Activated CD4-positive, alpha-beta T cell treated with anti-CD3 and anti-CD28 coated beads, Interleukin-2, amount 50 U/mL, for 24 hours (primary cell): ENCODE results near the gene RIPK4.
"Not testable (repeated sequence)": the region's sequence is repeated elsewhere in the genome, so short reads cannot be mapped to it uniquely, and the experiment has no call there.

Source experiments
- DNase-seq, 2 donors: peaks; one replicate each; pipeline ENCODE4 v3.0.0-alpha.2; 2020; ENCODE audit warnings: low read depth in 1 of 2, low spot score in 1 of 2

Gene RIPK4

GRCh38 chr21:41740604-41741252 is 26.1 kb downstream of the RIPK4 start:
- DNase-seq, result no peak

- DNase-seq, result no peak
These were observed 26.9 kb downstream of the RIPK4 start for GRCh38 chr21:41739936-41740335.

DNA sequence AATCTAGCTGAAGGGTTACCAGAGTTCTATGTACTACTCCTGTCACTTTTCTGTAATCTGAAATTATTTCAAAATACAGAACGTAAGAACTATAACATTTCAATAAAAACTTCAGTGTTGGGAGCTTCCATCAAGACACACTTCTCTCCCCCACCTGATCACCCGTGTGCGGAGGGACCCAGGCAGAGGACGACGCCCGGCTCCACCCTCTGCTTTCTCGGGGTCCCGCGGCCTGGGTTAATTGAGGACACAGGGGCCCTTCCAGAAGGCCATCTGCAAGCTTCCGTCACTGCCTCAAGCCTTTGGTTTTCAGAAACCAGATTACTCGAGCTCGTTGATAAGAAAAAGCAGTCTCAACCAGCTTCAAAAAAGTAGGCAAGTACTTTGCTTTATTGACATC is 27.8 kb downstream of the RIPK4 start:
- no peak for DNase-seq

DNA sequence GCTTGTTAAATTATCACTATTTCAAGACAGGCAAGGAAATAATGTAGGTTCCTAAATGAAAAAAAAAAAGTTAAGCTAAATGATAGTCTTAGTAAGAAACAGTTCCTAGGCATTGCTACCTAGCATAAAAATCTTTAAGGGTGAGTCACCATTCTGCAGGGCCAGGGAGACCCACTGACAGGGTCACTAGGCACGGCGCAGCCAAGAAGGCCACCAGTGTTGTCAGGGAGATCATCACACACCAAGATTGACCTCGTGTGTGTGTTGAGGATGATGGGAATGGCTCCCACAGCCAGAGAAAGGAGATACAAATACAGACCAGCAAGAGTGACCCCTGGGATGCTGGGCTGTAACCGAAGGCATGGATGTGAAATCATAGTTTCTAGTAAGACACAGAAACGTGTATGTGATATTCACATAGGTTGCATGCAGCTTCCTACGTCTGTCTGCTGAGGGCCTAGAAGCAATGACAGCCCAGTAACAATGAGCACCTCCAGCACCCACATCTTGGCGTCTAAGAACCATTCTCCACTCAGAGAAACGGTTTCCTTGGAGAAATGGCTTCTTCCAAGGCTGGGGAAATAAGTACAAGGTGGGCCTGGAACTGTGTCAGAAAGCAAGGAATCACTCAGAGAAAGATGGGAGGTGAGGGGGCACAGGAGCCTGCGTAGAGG is 29.1 kb downstream of the RIPK4 start:
- DNase-seq, result no peak

DNA sequence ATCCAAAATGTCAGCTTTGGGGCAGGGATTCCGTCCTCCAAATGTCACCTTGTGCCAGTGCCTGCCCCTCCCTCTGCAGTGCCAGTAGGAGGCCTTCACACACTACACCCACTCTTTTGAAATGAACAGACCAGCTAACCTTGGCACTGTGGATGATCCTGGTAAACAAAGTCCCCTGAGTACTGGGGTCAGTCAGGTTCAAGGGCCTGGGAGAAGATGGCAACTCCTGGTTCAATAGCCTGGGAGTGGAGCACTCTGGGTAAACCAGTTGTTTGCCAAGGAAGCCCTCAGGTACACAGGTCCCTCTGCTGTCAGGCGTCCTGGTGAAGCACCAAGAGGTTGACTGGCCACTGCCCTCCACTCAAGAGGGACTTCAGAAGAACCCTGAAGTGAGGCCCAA is 30.4 kb downstream of the RIPK4 start:
- DNase-seq, result no peak

GRCh38 chr21:41733951-41734689 is 32.7 kb downstream of the RIPK4 start:
- no peak for DNase-seq

GRCh38 chr21:41731081-41731480 is 35.8 kb downstream of the RIPK4 start:
- DNase-seq, result no peak

- no peak for DNase-seq
These were observed 36.5 kb downstream of the RIPK4 start for GRCh38 chr21:41730367-41730765.

DNA sequence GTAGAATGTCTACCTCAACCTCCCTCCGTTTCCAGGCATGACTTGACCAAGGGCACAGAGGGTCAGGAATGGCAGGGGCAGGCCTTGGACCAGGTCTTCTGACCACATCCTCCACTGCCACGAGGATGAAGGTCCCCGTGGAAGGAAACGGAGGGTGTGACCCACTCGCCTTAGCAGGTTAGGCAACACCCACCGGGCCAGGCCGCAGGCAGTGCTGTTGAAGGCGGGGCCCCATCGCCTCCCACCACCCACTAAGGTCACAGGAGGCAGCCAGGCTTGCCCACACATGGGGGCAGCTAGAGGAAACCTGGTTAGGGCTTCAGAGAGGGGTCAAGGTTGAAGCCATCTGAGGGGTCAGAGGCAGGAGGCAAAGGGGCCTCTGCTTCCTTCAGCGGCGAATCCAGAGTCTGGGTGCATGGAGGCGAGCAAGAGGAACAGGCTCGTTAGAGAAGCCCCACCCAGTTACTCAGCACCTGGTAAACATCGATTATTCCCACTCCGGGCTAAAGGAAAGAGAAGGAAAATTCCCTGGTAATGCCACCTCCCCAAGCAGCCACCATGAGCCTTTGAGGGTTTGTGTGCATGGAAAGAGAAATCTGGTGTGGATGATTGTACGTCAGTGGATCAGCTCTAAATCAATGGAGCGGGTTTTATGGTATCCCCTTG is 37.0 kb downstream of the RIPK4 start:
- no peak for DNase-seq

- no peak for DNase-seq
These were observed 38.8 kb downstream of the RIPK4 start for GRCh38 chr21:41727784-41728763.

- no peak for DNase-seq
These were observed 39.7 kb downstream of the RIPK4 start for GRCh38 chr21:41726970-41727783.

- no peak for DNase-seq
These were observed 40.3 kb downstream of the RIPK4 start for GRCh38 chr21:41726630-41726969.

DNA sequence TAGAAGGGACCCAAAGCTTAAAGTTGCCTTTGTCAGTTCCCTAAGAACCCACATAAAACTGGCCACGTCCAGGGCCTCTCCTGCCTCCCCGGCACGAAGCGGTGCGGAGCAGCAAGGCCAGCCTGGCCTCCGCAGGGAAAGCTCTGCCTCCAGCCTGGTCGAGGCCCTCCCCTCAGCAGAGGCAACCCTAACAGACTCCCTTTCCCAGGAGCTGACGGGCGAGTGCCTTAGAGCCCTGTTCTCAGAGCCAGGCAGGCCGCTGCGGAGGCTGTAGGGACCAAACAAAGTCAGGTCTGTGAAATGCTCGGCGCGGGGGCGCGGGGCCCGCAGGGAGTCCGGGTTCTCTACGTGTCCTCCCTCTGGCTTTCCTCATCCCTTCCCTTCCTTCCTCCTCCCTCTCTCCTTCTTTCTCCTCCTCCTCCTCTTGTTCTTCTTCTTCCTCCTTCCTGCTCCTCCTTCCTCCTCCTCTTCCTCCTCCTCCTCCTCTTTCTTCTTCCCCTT is 40.7 kb downstream of the RIPK4 start:
- DNase-seq, result no peak

DNA sequence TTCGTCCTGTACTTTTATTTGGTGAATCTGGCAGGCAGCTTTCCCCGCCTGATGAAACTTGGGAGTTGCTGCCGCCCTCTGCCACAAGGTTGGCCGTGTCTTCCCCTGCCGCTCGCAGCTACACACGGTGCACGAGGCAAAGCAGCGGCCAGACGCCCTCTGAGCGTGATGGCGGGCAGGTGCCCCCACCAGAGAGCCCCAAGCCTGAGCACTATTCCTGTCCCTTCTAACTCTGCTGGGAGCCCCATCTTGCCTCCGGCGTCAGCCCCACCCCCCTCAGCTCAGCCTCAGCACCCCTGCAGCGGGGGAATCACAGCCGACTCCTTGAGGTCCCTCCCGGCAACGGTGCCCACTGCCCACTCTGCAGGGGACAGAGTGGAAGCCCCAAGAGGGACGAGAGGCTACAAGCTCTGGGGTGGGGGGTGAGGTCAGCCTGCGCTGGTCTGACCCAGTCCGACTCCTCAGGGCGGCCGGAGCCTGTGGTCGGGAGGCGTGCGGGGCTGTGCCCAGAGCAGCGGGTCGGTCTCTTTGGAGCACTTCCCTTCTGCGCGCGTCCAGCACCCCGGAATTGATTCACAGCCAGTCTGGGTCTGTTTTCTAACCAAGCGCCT is 41.3 kb downstream of the RIPK4 start:
- DNase-seq, result no peak

DNA sequence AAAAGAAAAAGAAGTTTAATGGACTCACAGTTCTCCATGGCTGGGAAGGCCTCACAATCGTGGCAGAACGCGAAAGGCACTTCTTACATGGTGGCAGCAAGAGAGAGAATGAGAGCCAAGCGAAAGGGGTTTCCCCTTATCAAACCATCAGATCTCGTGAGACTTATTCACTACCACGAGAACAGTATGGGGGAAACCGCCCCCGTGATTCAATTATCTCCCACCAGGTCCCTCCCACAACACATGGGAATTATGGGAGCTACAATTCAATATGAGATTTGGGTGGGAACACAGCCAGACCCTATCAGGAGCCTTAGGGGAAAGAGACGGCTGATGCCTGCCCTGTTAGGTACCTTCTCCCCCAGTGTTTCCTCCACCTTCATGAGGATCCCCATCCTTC is 43.0 kb downstream of the RIPK4 start:
- DNase-seq, result not testable (repeated sequence)

DNA sequence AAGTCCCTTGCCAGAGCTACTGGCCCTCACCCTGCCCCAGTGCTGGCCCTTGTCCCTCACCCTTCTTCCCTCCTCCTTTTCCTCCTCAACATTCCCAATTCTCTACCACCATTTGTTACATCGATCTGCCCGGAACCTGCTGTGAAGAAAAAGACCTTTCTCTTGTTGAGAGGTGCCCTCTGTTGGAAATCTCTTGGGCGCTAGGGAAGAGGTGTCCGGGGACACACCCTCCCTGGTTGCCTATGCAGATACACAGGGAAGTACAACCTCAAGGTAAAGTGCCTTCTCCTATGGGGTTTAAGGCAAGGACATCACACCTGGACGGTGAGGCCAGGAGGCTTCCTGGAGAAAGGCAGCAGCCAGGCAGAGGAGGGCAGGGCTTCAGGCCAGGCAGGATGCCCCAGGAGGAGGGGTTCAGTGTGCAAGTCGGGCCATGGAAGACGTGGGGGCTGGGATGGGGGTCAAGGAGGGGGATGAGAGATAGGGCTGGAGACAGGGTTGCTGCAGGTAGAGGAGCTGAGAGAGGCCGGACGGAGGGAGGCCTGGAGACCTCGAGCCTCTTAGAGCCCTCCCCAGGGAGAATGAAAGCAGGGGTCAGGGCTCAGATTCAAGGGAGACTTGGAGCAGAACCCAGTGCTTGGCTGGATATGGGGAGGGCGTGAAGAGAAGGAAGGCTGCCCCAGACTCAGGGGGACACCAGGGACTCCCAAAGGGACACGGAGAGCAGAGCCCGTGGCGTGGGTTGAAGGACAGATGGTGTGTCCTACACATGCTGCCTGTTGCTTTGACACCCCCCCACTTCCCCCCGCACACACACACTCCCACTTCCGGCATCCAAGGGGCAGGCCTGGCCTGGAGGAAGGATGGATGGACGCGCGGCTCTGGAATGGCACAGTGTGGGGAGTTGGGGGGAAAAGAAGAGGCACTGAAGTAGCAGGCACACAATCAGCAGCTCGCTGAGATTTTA is 44.5 kb downstream of the RIPK4 start:
- DNase-seq, result no peak

DNA sequence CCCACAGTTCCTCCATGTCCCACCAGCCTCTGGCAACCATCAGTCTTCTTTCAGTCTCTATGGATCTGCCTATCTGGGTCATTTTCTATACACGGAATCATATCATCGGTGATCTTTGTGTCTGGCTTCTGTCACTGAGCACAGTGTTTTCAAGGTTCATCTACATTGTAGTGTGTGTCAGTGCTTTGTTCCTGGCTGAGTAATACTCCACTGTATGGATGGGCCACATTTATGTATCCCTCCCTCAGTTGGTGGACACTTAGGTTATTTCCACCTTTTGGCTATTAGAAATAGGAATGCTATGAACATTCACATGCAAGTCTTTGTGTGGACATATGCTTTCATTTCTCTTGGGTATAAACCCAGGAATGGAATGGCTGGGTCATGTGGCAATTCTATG is 46.6 kb downstream of the RIPK4 start:
- DNase-seq, result no peak

DNA sequence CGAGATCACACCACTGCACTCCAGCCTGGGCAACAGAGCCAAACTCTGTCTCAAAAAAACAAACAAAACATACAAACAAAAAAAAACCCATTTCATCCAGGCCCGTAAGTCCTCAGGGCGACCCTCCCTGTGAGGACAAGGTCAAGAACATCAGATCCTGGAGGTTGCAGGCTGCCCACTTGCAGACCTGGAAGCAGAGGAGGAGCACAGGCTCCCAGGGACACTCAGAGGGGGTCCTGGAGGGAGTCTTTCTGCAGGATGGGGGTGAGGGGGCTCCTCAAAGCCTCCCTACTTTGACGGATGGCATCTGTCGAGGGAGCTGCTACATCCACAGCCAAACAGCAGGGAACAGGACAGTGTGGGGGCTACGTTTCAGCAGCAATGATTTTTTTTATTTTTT is 47.2 kb downstream of the RIPK4 start:
- DNase-seq, result no peak
